ENCODE data around the gene BEGAIN.

Gene BEGAIN

GRCh38 chr14:100599981-100600380, 12.8 kb upstream of the BEGAIN start:
- no peak for DNase-seq

DNA sequence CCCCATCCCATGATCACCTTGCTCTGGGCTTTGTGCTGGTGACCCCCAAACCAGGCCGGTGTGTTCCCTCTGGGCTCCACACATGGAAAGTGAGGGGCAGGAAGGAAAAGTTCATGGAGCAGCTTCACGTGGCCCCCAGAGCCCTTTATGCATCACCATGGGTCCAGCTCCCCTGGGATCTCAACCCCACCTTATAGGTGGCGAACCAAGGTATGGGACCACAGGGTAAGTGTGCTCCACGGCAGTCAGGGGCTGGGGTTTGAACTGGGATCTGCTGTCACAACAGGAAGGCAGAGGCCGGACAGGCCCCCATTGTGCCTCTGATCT, 7.4 kb upstream of the BEGAIN start:
- no peak for DNase-seq

DNA sequence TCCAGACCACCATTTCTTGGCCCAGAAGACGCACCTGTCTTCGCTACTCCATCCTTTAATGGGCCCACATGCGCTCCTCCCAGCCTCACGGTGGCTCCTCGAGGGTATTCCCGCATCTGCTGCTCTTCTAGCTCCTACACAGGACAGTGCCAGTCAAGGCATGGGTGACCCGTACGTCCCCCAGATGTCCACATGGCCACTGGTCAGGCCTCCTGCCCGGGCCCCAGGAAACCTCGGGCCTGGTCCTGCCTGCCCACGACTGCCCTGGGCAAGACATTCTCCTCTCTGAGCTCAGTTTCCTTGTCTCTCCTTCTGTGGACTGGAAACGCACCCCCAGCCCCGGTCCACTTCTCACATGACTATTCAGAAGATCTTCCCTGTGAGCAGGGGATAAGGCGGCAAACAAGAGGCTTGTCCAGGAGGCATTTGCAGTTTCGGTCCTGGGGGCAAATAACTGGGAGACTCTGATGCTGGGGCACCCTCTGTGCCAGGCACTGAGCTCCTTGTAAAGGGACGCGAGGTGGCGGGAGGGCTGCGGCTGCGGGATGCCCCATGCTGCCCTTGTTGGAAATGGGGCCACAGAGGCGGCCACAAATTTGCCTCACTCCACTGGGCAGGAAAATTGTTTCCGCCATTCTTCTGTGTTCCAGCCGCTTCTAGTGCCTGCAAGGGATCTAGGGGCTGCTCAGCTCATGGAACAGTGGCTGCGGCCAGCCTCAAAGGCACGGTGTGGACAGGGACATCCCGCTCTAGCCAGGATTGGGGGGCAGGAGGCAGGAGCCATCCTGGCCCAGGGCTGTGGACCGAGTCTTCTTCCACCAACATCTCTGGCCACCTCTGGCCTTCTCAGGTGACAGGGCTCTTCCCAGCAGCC, 6.8 kb upstream of the BEGAIN start:
- no peak for DNase-seq

DNA sequence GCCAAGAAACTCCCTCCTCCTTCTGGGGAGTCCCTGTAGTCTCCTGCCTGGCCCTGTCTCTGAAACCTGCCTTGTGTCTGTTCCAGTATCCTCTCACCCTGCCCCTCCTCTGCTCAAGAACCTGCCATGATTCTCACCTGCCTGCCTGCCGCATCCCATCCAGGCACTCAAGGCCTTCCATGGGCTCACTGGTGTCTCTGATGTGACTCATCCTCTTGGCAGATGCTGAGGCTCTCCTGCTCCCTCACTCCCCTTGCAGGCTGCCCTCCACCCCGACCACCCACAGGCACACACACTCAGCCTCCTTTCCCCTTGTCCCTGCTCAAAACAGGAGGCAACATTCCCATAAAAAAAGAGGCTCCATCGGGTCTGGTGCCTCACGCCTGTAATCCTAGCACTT, 5.8 kb upstream of the BEGAIN start:
- no peak for DNase-seq

DNA sequence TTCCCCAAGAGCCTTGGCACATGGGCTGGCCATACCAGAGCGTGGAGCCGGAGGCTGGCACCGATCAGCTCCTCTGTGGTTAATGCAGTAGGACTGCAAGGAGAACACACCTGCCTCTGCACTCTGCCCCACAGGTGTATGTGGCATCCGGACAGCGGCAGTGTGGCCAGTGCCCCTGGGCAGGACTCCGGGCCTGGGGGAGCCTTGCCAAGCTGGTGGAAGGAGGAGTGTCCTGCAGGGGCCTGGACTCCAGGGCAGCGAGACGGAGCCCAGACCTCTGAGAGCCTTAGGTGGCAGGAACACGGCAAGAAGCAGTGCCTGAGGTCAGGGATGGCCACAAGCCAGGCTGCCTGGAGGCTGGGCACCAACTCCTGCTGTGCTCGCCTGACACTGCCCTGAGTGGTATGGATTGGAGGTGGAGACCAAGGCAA, 5.3 kb upstream of the BEGAIN start:
- no peak for DNase-seq

GRCh38 chr14:100591453-100592371, 4.5 kb upstream of the BEGAIN start:
- no peak for DNase-seq

DNA sequence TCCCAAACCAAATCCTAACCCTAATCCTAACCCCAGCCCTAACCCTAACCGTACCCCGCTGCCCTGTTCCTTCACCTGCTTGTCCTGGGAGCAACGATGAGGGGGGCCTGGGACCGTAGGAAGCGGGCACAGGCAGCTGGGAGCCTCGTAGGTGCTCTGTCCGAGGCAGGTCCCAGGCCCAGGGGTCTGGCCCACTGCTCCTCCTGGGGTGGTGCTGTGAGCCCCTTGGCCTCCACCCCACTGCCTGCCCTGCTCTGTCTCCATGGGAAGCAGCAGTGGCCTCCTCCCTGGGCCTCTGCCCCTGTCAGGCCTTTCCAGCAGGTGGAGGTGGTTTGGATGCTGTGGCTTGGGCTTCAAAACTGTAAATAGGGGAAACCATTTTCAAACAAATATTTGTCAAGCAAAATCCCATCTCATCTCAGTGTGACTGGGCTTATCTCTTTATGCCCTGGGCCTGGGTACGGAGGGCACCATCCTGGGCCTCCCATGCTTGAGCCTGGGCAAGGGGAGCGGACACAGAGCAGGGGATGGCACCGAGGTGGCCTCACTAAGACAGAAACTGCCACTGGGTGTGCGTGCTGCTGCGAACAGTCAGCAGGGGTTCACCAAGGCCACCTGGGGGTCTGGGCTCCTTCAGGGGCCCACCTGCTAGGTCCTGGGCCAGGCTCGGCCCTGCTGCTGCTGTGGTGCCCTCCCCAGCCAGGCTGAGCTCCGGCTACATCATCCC, 3.7 kb upstream of the BEGAIN start:
- DNase-seq, result no peak

DNA sequence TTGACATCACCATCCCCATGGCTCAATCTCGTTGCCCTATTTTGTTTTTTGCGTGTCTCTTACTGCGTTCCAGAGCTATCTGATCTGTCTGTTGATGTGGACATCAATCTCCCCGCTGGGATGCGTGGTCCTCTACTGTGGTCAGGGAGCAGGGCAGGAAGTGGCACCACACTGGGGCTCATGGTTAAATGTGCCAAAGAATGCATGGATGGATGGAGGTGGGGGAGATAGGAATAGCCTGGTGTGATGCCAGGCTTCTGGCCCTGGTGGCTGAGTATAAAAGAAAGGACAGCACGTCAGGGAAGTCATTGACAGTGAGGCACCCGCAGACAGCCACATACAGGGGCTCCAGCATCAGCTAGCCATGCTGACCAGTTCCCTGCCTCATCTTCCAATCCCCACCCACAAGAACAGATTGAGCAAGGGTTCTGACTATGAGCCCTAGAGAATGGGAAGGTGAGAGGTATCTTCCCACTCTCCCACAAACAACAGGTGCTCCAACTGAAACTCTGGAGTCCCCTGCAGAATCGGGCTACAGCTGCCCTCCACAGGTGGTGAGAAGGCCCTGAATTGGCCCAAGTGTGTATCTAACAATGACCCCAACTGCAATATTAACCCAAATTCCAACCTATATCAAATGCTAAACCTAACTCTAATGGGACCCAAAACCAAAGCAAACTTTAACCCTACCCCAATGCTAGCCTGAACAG, 2.7 kb upstream of the BEGAIN start:
- DNase-seq, result no peak

DNA sequence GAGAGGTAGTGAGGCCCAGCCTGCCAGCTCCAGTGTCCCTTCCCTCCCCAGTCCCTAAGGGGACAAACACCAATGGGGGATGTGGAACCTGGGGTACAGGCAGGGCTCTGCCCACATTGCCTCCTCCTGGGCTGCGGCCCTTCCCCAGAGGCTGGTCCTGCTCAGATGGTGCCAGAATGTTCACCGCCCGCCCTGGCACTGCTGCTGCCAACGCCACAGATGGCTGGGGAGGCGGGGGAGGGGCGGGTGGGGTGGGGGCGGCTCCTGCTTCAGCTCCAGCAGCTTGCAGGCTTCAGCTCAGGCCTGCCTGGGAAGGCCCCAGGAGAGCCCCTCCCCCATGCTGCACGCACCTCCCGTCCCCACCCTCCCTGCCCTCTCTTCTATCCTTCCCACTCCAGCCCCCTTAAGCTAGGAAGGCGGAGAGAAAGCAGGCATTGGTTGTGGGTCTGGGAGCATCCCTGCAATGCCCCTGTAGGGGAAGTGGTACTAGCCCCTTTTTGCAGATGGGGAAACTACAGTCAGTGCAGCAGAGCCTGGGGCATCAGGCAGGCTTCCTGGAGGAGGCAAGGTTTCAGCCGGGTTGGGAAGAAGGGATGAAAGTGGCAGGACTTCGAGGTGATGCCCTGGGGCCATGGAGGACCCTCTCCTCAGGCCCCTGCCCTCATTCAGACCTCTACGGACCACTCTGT, 2.0 kb upstream of the BEGAIN start:
- no peak for DNase-seq

- DNase-seq, result no peak
Measured at GRCh38 chr14:100588671-100589070, 1.5 kb upstream of the BEGAIN start.

DNA sequence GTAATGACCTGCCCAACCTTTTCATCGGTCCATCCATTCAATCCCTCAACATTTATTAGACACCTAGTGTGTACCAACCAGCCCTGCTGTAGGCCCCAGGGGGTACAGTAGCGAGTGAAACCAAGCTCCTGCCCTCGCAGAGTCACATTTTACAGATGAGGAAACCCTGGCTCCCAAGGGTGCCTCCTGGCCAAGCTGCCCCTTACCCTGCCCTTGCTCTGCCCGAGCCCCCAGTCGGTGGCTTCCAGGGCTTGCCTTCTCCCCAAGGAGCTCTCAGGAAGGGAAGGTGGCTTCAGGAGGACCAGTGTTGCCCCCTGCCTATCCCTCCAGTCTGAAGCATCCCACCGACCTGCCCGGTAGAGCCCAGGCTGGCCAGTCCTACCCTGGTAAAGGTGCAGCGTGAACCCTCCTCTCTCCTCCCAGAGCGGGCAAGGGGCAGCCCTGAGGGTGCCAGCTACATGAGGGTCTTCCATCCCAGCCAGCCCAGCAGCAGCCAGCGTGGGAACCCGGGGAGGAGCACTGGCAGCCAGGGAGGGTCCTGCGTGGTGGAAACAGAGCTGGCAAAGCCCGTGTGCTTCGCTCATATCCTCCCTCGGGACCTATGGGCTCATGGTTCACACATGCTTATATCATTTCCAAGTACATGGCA, 670 bp upstream of the BEGAIN start:
- no peak for DNase-seq

- no peak for DNase-seq
Measured at GRCh38 chr14:100586403-100587085, 673 bp downstream of the BEGAIN start.

DNA sequence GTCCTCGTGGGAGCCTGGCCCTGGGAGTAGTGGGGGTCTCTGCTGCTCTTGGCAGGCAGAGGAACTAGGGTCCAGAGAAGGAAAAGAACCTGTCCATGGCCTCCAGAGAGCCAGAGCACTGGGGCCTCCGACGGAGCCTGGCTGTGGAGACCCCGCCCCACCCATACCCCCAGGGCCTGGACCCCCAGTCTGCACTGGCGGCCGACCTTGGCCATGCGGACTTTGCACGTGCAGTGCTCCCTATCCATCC, 1.1 kb downstream of the BEGAIN start:
- DNase-seq, result no peak

GRCh38 chr14:100585448-100586152, 1.6 kb downstream of the BEGAIN start:
- DNase-seq, result no peak

- DNase-seq, result no peak
Measured at GRCh38 chr14:100584056-100585031, 2.9 kb downstream of the BEGAIN start.

DNA sequence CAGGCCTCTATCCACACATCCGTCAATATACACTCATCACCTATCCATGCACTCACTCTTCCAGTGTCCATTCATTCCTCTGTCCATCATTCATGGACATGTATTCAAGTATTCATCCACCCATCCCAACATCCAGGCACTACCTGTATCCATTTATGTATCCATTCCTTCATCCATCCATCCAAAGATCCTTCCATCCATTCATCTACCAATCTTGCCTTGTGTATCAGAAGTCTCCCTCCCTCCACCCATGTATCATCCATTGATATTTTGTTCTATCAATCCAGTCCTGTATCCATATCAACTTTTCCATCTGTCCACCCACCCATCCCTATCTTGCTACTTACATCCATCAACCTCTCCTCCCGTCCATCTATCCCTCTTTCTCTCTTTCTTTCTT, 4.0 kb downstream of the BEGAIN start:
- DNase-seq, result no peak

DNA sequence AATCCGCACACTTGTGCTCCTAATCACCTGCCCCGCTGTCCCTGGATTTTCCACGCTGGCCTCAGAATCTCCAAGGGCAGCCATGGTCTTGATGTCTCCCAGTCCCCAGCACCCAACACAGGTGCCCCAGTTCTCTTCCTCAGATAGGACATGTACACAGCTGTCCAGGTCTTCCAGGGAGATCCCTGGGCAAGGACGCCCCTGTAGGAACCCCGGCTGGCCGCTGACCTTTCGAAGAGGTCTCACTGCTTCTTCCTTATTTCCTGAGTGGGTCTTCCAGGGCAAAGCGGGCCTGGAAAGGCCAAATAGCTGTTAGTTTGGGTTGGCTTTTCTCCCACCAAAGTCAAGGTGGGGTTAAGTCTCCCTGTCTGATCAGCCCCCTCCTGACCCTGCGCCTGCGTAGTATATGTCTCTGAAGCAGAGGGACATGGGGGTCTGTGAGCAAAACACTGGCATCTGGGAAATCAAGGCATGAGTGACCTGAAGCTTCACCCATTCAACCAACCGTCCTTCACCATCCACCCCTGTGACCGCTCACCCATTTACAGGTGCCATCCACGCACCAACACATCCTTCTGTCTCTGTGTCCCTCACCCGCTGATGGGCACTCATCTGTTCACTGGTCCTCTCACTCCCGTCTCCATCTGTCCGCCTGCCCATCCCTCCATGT, 4.6 kb downstream of the BEGAIN start:
- no peak for DNase-seq

DNA sequence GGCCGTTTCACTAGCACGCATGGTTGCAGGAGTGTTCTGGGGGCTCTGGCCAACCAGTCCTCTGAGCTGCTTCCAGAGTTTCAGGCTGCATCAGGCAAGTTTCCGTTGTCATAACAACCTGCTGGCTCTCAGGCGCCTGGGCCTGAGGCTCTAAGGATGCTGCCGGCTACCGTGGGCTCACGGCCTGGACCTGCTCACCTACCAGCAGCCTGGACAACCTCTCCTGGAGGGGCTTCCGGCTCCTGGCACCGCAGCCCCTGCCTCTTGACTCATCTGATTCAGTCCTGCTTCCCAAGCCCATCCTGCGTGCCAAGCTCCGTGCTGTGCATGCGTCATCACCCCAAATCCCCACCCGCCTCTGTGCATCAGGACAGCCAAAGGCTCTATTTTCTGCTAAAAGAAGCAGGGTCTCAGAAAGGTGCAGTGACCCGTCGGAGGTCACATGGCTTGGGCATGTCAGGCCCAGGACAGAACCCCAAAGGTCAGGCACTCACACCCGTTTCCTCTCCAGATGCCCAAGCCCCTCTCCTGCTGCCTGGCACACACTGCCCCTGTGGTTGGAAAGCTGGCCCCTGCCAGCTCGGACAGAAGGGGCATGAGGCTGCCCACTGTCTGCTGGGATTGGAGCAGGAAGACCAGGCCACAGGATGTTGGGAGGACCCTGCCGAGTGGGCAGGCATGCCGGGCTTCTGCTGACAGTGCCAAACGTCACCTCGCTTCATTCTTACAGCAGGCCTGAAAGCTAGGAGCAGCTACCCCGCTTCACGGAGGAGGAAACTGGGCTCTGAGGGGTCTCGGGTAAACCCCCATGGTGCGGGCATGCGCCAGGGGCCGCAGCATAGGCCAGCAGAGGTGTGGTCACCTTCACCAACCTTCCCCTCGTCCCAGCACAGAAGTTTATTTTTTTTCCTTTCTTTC, 5.7 kb downstream of the BEGAIN start:
- no peak for DNase-seq

Measured in bone marrow (tissue), 2 donors.